ENCODE results near the gene SPTY2D1.
A peak's percentile ranks its signal among the peaks of the same experiment; 100 is the strongest.
"Not testable (repeated sequence)": the region's sequence is repeated elsewhere in the genome, so short reads cannot be mapped to it uniquely, and the experiment has no call there.

The SPTY2D1 gene

GRCh38 chr11:18650353-18650752 lies 16.2 kb upstream of the SPTY2D1 start:
- Mint-ChIP-seq H3K27ac (peak overlapping the region in 1 of 2 donors; percentile 44), H3K4me3 (no peak overlapping the region), H3K9me3 (no peaks in the 10 kb centered on the region), H3K36me3 (ENCODE audit: insufficient read depth) (no peaks in the 10 kb centered on the region), H3K27me3 (no peaks in the 10 kb centered on the region), H3K4me1 (ENCODE audit: low read depth in 2 of 2) (peaks cover 5 to 6% of the 10 kb centered on the region in 2 donors)
- ATAC-seq (replicated peaks) (no peak), DNase-seq (no peak)

GRCh38 chr11:18643034-18643433 lies 8.9 kb upstream of the SPTY2D1 start:
- H3K36me3 Mint-ChIP-seq (ENCODE audit: insufficient read depth); H3K27ac Mint-ChIP-seq; H3K4me1 Mint-ChIP-seq (ENCODE audit: low read depth in 2 of 2); DNase-seq; ATAC-seq (replicated peaks); H3K9me3 Mint-ChIP-seq; H3K4me3 Mint-ChIP-seq: not testable (repeated sequence)
- peaks cover 0 to 16% of the 10 kb centered on the region in 2 donors for H3K27me3 Mint-ChIP-seq

- Mint-ChIP-seq H3K9me3 (no peaks in the 10 kb centered on the region), H3K4me1 (ENCODE audit: low read depth in 2 of 2) (no peaks in the 10 kb centered on the region), H3K4me3 (no peak overlapping the region), H3K27me3 (peaks cover 0 to 22% of the 10 kb centered on the region in 2 donors), H3K36me3 (ENCODE audit: insufficient read depth) (no peaks in the 10 kb centered on the region), H3K27ac (no peak overlapping the region)
- DNase-seq (no peak), ATAC-seq (replicated peaks) (no peak)
These were observed 7.5 kb upstream of the SPTY2D1 start for GRCh38 chr11:18641677-18642076.

DNA sequence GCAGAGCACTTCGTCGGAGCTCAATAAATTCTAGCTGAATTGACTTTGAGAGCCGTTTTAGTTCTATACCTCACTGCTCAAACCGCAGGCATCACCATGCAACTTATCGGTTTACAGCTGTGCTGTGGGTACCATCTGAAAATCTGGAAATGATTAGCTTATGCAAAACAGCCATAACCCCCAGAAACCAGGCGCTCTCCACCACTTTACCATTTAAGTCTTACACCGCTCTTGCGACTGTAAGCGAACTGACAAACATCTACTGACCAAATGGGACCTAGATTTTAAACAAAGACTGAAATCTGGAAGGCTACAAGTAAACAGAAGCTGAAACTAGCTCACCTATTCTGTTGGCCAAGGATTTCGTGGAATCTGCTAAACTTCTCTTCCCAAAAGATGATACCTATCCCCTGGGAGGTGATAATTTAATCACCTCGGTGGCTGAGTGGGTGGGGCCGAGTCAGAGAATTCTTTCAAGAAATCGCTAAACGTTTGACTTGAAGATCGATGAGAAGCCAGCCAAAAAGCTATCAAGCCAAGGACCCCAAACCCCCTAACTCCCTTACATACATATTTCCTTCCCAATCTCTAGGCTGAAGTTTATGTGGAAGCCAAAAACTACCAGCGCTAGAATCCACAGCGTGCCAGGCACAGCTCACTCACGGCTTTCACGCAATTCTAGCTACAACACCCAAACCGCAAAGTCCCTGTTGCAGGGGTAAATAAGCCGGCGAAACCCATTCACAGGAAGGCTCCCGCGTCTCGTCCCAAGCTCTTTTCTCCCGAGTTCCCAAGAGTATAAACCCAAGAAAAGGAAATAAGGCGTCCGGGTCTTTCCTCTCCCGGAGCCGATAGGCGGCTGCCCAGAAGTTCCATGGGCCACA lies 644 bp downstream of the SPTY2D1 start:
- H3K4me3 Mint-ChIP-seq = peak overlapping the region; percentile 87 to 95
- no peak for ATAC-seq (replicated peaks)
- peaks cover 17 to 38% of the 10 kb centered on the region in 2 donors for H3K4me1 Mint-ChIP-seq (ENCODE audit: low read depth in 2 of 2)
- peak overlapping the region; percentile 96 to 100 for H3K27ac Mint-ChIP-seq
- no peaks in the 10 kb centered on the region for H3K9me3 Mint-ChIP-seq
- DNase-seq = peak; percentile 3 to 19 (median 12)
- peaks cover 18% of the 10 kb centered on the region for H3K36me3 Mint-ChIP-seq (ENCODE audit: insufficient read depth)
- peaks cover 0 to 6% of the 10 kb centered on the region in 2 donors for H3K27me3 Mint-ChIP-seq

DNA sequence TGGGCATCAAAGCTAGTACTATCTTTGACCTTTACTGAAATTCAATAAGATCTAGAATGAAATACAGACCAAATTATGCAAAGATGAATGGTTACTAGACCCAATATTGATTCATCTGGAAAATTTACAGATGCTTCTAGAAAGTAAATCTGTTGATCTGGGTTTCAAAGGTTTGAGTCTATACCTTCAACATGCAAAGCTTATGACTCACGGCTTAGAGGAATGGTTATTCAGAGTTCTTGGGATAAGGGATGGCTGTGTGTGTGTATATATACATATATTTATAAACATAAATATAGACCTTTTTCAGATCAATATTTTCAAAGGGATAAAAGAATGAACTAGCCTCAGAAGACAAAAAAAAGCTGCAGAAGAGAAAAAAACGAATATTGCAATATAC lies 1.3 kb downstream of the SPTY2D1 start:
- H3K27ac Mint-ChIP-seq = peak overlapping the region in 1 of 2 donors; percentile 100
- H3K4me3 Mint-ChIP-seq = peak overlapping the region; percentile 87 to 95
- H3K36me3 Mint-ChIP-seq (ENCODE audit: insufficient read depth) = peaks cover 18% of the 10 kb centered on the region
- peaks cover 23 to 44% of the 10 kb centered on the region in 2 donors for H3K4me1 Mint-ChIP-seq (ENCODE audit: low read depth in 2 of 2)
- no peak for DNase-seq
- no peaks in the 10 kb centered on the region for H3K9me3 Mint-ChIP-seq
- no peak for ATAC-seq (replicated peaks)
- H3K27me3 Mint-ChIP-seq = peaks cover 0 to 6% of the 10 kb centered on the region in 2 donors

DNA sequence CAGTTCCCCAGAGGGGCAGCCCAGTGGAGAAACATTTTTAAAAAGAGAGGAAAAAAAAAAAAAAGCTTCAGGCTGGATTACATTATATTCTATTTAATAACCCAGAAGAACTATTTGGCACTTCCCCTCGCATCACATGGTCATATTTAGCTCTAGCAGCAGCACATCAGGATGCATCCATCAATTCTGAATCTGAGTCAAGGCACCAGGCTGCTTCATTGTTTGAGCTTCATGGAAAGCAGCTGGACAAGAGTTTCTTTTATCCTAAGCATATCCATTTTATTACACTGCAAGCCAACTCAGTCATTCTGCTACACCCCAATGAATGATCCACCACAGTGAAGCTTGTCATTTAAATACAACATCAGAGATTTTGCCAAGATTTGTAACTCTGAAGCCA lies 10.0 kb downstream of the SPTY2D1 start:
- ATAC-seq (replicated peaks) (no peak), DNase-seq (no peak)
- Mint-ChIP-seq H3K4me1 (ENCODE audit: low read depth in 2 of 2) (peaks cover 23 to 43% of the 10 kb centered on the region in 2 donors), H3K36me3 (ENCODE audit: insufficient read depth) (peaks cover 12% of the 10 kb centered on the region), H3K4me3 (no peak overlapping the region), H3K27me3 (no peaks in the 10 kb centered on the region), H3K9me3 (no peaks in the 10 kb centered on the region), H3K27ac (no peak overlapping the region)

GRCh38 chr11:18623707-18624106 lies 10.4 kb downstream of the SPTY2D1 start:
- DNase-seq = no peak
- no peak overlapping the region for H3K27ac Mint-ChIP-seq

DNA sequence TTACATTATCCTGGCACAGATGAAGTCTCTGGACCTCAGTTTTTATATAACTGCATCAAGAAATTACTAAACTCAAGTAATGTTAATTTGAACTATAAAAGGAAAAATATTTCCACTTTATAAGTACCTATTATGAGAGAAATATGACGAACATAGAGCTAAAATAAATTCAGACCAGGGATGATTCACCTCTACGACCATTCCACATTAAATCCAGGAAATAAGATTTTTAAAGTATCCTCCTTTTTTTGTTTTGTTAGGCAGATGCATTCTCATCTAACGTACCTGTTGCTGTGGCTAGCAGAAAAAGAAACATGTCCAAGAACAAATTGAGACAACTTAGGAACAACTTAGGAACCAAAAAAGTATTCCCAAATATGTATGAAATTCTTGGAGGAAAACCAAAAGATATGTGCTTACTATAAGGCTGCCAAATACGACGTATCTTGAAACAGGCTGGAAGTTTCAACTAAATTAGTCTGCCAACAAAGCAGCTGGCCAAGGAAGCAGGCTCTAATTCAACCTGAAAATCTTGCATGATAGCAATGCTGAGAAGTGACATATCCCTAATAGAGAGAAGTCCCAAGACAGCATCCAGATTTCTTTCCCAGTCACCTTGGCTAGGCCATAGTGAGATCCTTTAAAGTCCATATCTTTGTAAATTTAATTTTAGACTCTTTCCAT lies 15.7 kb downstream of the SPTY2D1 start:
- DNase-seq = no peak
- Mint-ChIP-seq H3K36me3 (ENCODE audit: insufficient read depth) (peaks cover 46% of the 10 kb centered on the region), H3K27ac (peak overlapping the region; percentile 53 to 73), H3K4me1 (ENCODE audit: low read depth in 2 of 2) (peaks cover 35 to 54% of the 10 kb centered on the region in 2 donors), H3K9me3 (no peaks in the 10 kb centered on the region), H3K27me3 (no peaks in the 10 kb centered on the region), H3K4me3 (peak overlapping the region; percentile 64 to 78)
- no peak for ATAC-seq (replicated peaks)

More at GRCh38 chr11:18623707-18624106, 10.4 kb downstream of the SPTY2D1 start:
- H3K4me1 Mint-ChIP-seq (ENCODE audit: low read depth in 2 of 2) = peaks cover 27 to 44% of the 10 kb centered on the region in 2 donors
- no peak overlapping the region for H3K4me3 Mint-ChIP-seq
- H3K36me3 Mint-ChIP-seq (ENCODE audit: insufficient read depth) = peaks cover 15% of the 10 kb centered on the region
- H3K27me3 Mint-ChIP-seq = no peaks in the 10 kb centered on the region
- ATAC-seq (replicated peaks) = no peak
- no peaks in the 10 kb centered on the region for H3K9me3 Mint-ChIP-seq

- Mint-ChIP-seq H3K9me3 (no peaks in the 10 kb centered on the region), H3K27me3 (no peaks in the 10 kb centered on the region), H3K36me3 (ENCODE audit: insufficient read depth) (peaks cover 53% of the 10 kb centered on the region), H3K27ac (peak overlapping the region; percentile 53 to 73), H3K4me3 (peak overlapping the region; percentile 64 to 78), H3K4me1 (ENCODE audit: low read depth in 2 of 2) (peaks cover 38 to 57% of the 10 kb centered on the region in 2 donors)
- ATAC-seq (replicated peaks) (peak; percentile 90), DNase-seq (peak; percentile 14 to 23 (median 15))
These were observed 16.3 kb downstream of the SPTY2D1 start for GRCh38 chr11:18617688-18618341.

- no peak overlapping the region for H3K4me3 Mint-ChIP-seq
- no peak for DNase-seq
- no peak for ATAC-seq (replicated peaks)
- H3K36me3 Mint-ChIP-seq (ENCODE audit: insufficient read depth) = peaks cover 69% of the 10 kb centered on the region
- H3K9me3 Mint-ChIP-seq = no peaks in the 10 kb centered on the region
- peak overlapping the region; percentile 2 to 27 for H3K27ac Mint-ChIP-seq
- peaks cover 29 to 49% of the 10 kb centered on the region in 2 donors for H3K4me1 Mint-ChIP-seq (ENCODE audit: low read depth in 2 of 2)
- no peaks in the 10 kb centered on the region for H3K27me3 Mint-ChIP-seq
These were observed 18.3 kb downstream of the SPTY2D1 start for GRCh38 chr11:18615628-18616392.

- Mint-ChIP-seq H3K9me3 (no peaks in the 10 kb centered on the region), H3K36me3 (ENCODE audit: insufficient read depth) (peaks cover 80% of the 10 kb centered on the region), H3K4me1 (ENCODE audit: low read depth in 2 of 2) (peaks cover 28 to 49% of the 10 kb centered on the region in 2 donors), H3K4me3 (no peak overlapping the region), H3K27ac (no peak overlapping the region), H3K27me3 (no peaks in the 10 kb centered on the region)
- ATAC-seq (replicated peaks) = no peak
- DNase-seq = no peak
These were observed 19.5 kb downstream of the SPTY2D1 start for GRCh38 chr11:18614667-18615066.

DNA sequence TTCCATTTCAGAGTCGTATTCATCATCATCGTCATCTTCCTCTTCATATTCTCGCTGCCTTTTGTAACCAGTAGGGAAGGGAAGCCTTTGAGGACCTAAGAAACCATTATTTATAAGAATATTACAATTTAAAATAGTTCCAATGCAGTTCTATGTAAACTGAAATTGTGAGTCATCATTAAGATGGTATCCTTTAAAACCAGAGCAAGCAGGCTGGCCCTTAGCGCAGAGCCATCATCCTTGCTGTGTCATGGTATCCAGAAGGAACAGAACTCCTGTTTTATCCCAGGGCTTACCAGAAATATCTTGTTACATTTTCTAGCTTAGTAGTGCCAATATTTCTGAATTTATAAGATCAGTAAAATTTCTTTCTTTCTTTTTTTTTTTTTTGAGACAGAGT lies 21.7 kb downstream of the SPTY2D1 start:
- peaks cover 73% of the 10 kb centered on the region for H3K36me3 Mint-ChIP-seq (ENCODE audit: insufficient read depth)
- no peak overlapping the region for H3K27ac Mint-ChIP-seq

DNA sequence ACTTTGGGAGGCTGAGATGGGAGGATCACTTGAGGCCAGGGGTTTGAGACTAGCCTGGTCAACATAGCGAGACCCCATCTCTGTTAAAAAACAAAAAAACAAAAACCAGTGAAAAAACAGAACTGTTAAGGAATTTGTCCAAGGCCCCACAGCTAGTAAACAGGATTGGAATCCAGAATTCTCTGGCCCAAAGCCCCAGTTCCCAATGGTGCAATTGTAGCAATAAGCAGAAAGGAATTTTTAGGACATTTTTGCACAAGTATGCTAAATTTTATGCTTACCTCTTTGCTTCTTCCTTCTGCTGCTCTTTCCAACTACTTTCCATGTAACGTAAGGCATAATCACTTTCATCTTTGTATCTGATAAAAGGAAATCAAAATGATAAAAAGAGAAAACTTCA lies 22.9 kb downstream of the SPTY2D1 start:
- ATAC-seq (replicated peaks) (no peak), DNase-seq (no peak)
- H3K4me1 Mint-ChIP-seq (ENCODE audit: low read depth in 2 of 2) = peaks cover 11 to 22% of the 10 kb centered on the region in 2 donors
- no peaks in the 10 kb centered on the region for H3K27me3 Mint-ChIP-seq
- no peak overlapping the region for H3K27ac Mint-ChIP-seq
- peaks cover 79% of the 10 kb centered on the region for H3K36me3 Mint-ChIP-seq (ENCODE audit: insufficient read depth)
- H3K9me3 Mint-ChIP-seq = no peaks in the 10 kb centered on the region
- no peak overlapping the region for H3K4me3 Mint-ChIP-seq

More for the DNA sequence above, 21.7 kb downstream of the SPTY2D1 start:
- Mint-ChIP-seq H3K4me1 (ENCODE audit: low read depth in 2 of 2) (peaks cover 17 to 32% of the 10 kb centered on the region in 2 donors), H3K4me3 (no peak overlapping the region), H3K9me3 (no peaks in the 10 kb centered on the region), H3K27me3 (no peaks in the 10 kb centered on the region)
- DNase-seq (no peak), ATAC-seq (replicated peaks) (no peak)
